Progenitor cell of endocrine pancreas (in vitro differentiated cells): ENCODE data around the gene EML3. TPM values are rescaled to one million over a fixed set of nuclear protein-coding genes. Genes with fewer than 3 reads are reported as not detected.
A peak's percentile ranks its signal among the peaks of the same experiment; 100 is the strongest.

Experiments used
- DNase-seq: peaks from one replicate; pipeline ENCODE4 v3.0.0; 2021; ENCODE audit warnings: low spot score; ENCODE audit not compliant: unreplicated experiment
- H3K27ac Mint-ChIP-seq: 2 replicates; pipeline ENCODE4 v1.8.0; 2021; ENCODE audit warnings: mild to moderate bottlenecking, moderate library complexity, mixed read lengths
- H3K27me3 Mint-ChIP-seq: 2 replicates; pipeline ENCODE4 v1.8.0; 2021; ENCODE audit warnings: mixed read lengths
- H3K36me3 Mint-ChIP-seq: 2 replicates; pipeline ENCODE4 v1.8.0; 2022; ENCODE audit warnings: mixed read lengths; ENCODE audit not compliant: insufficient read depth
- H3K4me1 Mint-ChIP-seq: 2 replicates; pipeline ENCODE4 v1.8.0; 2021; ENCODE audit warnings: low read depth, mixed read lengths
- H3K4me3 Mint-ChIP-seq: 2 replicates; pipeline ENCODE4 v1.8.0; 2021; ENCODE audit warnings: low read depth, mild to moderate bottlenecking, moderate library complexity, mixed read lengths
- H3K9me3 Mint-ChIP-seq: 2 replicates; pipeline ENCODE4 v1.8.0; 2021; ENCODE audit warnings: low read depth, mixed read lengths
- total RNA-seq: library from RNA; stranded (reverse); gene quantifications from 2 replicates; pipeline ENCODE4 v1.2.1, GENCODE V29; 2021
- TF ChIP-seq, protein P1 (sequence below): fragments of 200-600 bp; sonication (generic); IDR thresholded peaks from one replicate; pipeline ENCODE4 v1.5.0; 2021; ENCODE audit warnings: antibody characterized with exemption, mild to moderate bottlenecking; ENCODE audit not compliant: unreplicated experiment

Gene EML3
- total RNA-seq, 1 donor from 2014 or later: 42.7 TPM

DNA sequence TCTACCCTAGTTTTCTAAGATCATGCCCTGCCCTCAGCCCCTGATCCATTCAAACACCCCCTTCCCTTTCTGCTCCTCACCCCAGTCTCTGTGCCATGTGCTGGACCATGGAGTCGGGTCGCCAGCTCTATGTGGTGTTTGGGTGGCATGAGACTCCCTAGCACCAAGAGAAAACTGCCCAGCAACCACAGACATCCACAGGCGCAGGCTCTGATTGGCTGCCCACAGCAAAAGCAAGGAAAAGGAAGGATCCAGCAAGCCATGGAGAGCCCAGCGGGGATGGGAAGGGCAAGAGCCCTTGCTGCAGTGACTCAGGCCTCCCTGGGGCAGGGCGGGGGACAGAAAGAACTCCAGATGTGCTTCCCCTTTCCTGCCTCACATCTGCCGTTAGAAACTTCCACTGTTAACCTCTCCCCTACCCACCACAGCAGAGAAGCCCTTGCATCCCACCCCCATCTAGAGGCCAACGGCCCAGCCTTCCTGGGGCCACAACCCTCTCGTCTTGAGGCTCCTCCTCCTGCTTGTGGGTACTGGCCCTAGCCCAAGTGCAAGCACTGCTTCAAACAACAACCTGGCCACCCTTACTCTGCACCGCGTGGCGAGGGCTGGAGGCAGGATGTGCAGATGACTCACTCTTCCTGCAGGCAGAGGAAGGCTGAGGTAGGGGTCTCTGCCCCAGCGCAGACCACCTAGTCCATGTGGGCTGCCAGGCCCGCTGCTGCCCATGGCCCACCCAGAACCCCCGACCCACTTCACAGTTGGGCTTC lies 56.3 kb downstream of the EML3 start:
- H3K4me3 Mint-ChIP-seq: no peak overlapping the region
- DNase-seq: no peak
- peaks cover 53% of the 10 kb centered on the region for H3K4me1 Mint-ChIP-seq
- no peaks in the 10 kb centered on the region for H3K27me3 Mint-ChIP-seq
- H3K36me3 Mint-ChIP-seq: peaks cover 22% of the 10 kb centered on the region
- H3K9me3 Mint-ChIP-seq: no peaks in the 10 kb centered on the region
- peak overlapping the region; percentile 74 for H3K27ac Mint-ChIP-seq
- TF ChIP-seq, protein P1, sequence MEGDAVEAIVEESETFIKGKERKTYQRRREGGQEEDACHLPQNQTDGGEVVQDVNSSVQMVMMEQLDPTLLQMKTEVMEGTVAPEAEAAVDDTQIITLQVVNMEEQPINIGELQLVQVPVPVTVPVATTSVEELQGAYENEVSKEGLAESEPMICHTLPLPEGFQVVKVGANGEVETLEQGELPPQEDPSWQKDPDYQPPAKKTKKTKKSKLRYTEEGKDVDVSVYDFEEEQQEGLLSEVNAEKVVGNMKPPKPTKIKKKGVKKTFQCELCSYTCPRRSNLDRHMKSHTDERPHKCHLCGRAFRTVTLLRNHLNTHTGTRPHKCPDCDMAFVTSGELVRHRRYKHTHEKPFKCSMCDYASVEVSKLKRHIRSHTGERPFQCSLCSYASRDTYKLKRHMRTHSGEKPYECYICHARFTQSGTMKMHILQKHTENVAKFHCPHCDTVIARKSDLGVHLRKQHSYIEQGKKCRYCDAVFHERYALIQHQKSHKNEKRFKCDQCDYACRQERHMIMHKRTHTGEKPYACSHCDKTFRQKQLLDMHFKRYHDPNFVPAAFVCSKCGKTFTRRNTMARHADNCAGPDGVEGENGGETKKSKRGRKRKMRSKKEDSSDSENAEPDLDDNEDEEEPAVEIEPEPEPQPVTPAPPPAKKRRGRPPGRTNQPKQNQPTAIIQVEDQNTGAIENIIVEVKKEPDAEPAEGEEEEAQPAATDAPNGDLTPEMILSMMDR: no peak

DNA sequence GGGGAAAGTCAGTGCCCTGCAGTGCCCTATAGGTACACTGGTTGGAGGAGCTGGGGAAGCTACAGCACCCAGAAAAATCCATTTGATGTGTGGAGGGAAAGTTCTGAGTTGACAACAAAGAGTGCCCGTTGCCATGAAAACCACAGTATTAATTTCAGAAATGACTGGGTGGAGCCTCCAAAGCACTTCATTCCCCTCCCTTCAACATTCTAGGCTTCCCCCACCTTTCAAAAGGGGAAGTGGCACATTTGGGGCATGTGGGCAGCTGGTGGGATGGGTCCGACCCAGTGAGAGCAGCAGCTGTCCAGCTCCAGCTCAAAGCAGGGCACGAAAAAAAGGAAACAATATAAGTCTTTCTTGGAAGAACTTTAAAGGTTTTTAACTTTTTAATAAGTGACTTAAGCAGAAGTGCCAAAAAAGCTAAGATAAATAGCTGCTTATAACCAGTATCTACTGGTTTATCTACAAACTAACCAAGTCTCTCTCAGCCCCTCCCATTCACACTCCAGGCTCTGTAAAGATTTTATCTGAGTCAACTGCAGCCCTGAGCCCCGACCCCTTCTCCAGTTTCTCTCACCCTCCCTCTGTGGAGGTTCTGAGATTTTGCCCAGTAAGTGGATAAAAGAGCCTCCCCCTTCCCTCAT lies 57.0 kb downstream of the EML3 start:
- DNase-seq: no peak
- no peaks in the 10 kb centered on the region for H3K27me3 Mint-ChIP-seq
- H3K4me3 Mint-ChIP-seq: no peak overlapping the region
- H3K27ac Mint-ChIP-seq: peak overlapping the region; percentile 54
- H3K4me1 Mint-ChIP-seq: peaks cover 48% of the 10 kb centered on the region
- H3K36me3 Mint-ChIP-seq: peaks cover 19% of the 10 kb centered on the region
- no peaks in the 10 kb centered on the region for H3K9me3 Mint-ChIP-seq
- TF ChIP-seq, protein P1: no peak

DNA sequence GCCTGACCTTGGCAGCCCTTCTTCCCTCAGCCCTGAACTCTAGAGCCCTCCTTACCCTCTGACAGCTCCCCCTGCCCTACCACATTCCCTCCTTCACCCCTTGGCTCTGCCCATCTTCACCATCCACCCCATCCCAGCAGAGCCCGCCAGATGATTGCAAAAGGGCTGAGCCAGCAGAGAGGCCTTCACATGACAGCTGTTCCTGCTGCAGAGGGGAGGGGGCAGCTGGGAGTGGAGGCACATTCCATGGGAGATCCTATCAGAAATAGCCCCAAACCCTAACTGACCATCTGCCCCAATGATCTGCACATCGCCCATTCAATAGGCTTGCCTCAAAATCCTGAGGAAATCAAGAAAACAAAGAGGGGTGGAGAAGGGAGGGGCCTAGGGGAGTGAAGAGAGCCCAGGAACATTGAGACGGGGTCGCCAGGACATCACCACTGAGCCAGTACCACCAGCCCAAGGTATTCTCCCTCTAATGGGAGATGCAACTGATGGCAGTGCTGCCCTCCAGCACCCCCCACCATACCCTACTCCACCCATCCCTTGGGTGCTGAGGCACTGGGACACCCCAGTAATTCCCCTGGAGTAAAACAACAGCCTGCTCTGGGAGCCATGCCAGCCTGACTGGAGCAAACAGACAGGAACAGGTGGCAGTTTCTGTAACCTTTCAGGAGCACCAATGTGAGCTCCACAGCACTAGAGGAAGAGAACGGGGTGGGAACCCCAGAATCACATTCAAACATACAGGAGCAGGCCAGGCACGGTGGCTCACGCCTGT lies 58.0 kb downstream of the EML3 start:
- no peaks in the 10 kb centered on the region for H3K27me3 Mint-ChIP-seq
- H3K4me1 Mint-ChIP-seq: peaks cover 50% of the 10 kb centered on the region
- no peak for DNase-seq
- peaks cover 14% of the 10 kb centered on the region for H3K36me3 Mint-ChIP-seq
- no peaks in the 10 kb centered on the region for H3K9me3 Mint-ChIP-seq
- no peak overlapping the region for H3K4me3 Mint-ChIP-seq
- peak overlapping the region; percentile 74 for H3K27ac Mint-ChIP-seq
- TF ChIP-seq, protein P1: no peak

DNA sequence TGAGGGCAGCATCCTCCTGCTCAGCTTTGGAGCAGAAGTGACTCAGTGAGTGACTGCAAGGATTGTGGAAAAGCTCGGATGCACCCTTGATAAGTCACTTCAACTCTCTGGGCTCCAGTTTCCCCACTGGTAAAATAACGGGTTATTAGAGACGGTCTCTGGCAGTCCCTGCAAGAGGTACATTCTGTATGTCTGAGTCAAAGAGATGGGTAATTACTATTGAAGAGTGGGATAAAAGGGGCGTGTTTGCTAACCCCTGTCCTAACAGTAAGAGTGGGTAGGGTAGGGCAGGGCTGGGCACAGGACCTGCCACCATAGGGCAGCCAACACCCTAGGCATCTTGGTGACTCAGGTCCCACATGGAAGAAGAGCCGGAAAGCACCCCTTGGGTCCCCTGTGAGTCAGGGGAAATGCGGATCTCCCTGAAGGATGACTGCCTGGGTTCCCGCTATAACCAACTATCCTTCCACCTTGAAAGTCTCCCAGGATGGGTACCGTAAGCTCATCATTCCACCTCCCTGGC lies 58.7 kb downstream of the EML3 start:
- H3K36me3 Mint-ChIP-seq: peaks cover 8% of the 10 kb centered on the region
- H3K27me3 Mint-ChIP-seq: no peaks in the 10 kb centered on the region
- H3K9me3 Mint-ChIP-seq: no peaks in the 10 kb centered on the region
- no peak for DNase-seq
- H3K4me1 Mint-ChIP-seq: peaks cover 52% of the 10 kb centered on the region
- TF ChIP-seq, protein P1: no peak
- peak overlapping the region; percentile 87 for H3K27ac Mint-ChIP-seq
- no peak overlapping the region for H3K4me3 Mint-ChIP-seq
